RWPE1 (cell line): ENCODE results near the gene ISG15.

Source experiments
- CTCF ChIA-PET: fragments of 350-600 bp; sonication (Branson Sonifier 250); formaldehyde crosslinking; extraction: SDS; loops from one replicate; lab custom pipeline; 2021; lab: Yijun Ruan, JAX
- POLR2A ChIA-PET: fragments of 400-600 bp; formaldehyde crosslinking; extraction: SDS; loops from one replicate; lab custom pipeline; 2020; ENCODE audit warnings: antibody characterized with exemption; ENCODE audit not compliant: low non-redundant PET; lab: Yijun Ruan, JAX
- DNase-seq: peaks from one replicate; pipeline ENCODE4 v3.0.0; 2012; ENCODE audit warnings: low spot score
- H3K27ac ChIP-seq: fragments of 450-650 bp; 2 replicates; pipeline ENCODE4 v1.5.1; 2017
- TF ChIP-seq, protein P1 (sequence below): fragments of 450-650 bp; conservative IDR thresholded peaks from 2 replicates; pipeline ENCODE4 v1.5.1; 2017; ENCODE audit warnings: low read depth, mild to moderate bottlenecking

The ISG15 gene

DNA sequence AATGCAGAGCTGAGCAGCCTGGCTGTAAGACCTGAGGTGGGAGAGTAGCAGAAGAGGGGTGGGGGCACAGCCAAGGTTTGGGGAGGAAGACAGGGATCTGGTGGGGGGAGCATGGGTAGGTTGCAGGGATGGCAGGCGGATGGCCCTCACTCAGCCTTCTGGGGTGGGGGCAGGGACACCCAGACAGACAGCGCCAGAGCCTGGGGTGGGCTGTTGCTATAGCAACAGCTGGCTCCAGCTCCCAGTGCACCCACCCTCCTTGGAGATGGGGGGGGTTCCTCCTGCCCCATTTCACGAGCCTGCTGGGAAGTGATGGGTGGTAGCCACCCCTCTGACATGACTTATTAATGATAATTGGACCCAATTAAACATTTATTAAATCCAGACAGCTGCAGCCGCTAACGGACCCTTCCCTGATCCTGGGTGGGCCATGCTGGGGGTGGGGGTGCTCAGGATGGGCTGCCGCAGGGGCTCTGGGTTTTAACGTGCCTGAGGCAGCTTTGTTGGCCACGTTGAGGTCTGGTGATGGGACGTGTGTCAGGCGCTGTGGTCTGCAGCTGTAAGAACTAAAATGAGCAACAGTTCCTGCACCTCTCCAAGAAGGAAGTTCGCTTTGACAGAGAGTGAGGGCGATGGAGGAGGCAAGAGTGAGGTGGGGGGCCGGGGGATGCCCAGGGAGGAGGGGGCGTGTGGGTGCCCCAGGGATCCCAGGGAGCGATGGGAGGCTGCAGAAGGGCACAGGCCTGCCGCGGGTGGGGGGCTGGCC, 26.0 kb downstream of the ISG15 start:
- DNase-seq = no peak
- TF ChIP-seq, protein P1, sequence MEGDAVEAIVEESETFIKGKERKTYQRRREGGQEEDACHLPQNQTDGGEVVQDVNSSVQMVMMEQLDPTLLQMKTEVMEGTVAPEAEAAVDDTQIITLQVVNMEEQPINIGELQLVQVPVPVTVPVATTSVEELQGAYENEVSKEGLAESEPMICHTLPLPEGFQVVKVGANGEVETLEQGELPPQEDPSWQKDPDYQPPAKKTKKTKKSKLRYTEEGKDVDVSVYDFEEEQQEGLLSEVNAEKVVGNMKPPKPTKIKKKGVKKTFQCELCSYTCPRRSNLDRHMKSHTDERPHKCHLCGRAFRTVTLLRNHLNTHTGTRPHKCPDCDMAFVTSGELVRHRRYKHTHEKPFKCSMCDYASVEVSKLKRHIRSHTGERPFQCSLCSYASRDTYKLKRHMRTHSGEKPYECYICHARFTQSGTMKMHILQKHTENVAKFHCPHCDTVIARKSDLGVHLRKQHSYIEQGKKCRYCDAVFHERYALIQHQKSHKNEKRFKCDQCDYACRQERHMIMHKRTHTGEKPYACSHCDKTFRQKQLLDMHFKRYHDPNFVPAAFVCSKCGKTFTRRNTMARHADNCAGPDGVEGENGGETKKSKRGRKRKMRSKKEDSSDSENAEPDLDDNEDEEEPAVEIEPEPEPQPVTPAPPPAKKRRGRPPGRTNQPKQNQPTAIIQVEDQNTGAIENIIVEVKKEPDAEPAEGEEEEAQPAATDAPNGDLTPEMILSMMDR = no peak
- H3K27ac ChIP-seq = peak overlapping the region; percentile 81
- POLR2A ChIA-PET = no interaction called here
- CTCF ChIA-PET = interaction anchor here (0.7 to 2.1 kb wide), 7 partner anchors 14 to 47 kb away, joined by 3 to 8 read pairs (median 6); no protein-coding TSS in a partner anchor

DNA sequence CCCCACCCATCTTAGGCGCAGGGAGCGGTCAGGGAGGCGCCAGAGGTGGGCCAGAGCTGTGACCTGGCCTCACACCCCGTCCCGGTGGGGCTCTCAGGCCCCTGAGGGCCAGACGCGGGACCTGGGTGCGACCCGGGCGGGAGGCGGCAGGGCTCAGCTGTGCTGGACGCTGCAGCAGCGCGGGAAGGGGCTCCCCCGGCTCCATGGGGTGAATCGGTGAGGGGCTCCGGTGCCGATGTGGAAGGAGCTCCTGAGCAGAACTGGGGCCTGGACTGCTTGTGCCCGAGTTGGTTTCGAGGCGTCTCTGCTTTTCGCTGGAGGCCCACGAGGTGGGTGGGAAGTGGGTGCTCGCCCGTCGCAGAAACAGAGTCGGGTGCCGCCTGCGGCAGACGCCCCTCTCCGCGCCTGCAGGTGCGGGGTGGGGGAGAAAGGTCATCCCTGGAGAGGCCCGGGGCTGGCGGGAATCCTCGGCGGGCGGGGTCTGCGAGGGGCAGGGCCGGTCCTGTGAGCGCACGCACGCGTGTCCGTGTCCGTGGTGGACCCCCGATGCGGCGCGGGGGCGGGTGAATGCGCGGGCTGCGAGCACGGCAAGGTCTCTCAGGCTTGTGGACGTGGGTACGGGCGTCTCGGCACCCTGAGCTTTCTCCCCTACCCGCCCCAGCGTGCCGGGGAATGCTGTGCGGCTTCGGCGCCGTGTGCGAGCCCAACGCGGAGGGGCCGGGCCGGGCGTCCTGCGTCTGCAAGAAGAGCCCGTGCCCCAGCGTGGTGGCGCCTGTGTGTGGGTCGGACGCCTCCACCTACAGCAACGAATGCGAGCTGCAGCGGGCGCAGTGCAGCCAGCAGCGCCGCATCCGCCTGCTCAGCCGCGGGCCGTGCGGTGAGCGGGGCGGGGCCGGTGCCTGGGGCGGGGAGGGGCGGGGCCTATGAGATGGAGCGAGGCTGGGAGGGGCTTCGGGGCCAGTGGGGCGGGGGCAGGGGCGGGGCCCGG, 27.0 kb downstream of the ISG15 start:
- DNase-seq = peak; percentile 91
- POLR2A ChIA-PET = interaction anchor here (0.9 kb wide), 1 partner anchor 27 kb away, joined by 3 read pairs; no protein-coding TSS in a partner anchor
- TF ChIP-seq, protein P1 = peak; percentile 15; the same call in 1 of the 2 replicates
- CTCF ChIA-PET = interaction anchor here (0.7 to 2.1 kb wide), 6 partner anchors 15 to 48 kb away, joined by 3 to 8 read pairs (median 6); no protein-coding TSS in a partner anchor
- H3K27ac ChIP-seq = peak overlapping the region; percentile 81

DNA sequence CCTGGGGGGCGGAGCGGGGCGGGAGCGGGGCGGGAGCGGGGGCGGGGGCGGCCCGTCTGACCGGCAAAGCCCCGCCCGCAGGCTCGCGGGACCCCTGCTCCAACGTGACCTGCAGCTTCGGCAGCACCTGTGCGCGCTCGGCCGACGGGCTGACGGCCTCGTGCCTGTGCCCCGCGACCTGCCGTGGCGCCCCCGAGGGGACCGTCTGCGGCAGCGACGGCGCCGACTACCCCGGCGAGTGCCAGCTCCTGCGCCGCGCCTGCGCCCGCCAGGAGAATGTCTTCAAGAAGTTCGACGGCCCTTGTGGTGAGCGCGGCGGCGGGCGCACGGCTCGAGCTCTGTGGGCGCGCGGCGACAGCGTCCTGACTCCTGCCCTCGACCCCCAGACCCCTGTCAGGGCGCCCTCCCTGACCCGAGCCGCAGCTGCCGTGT, 27.8 kb downstream of the ISG15 start:
- ChIA-PET POLR2A (no interaction called here), CTCF (interaction anchor here (1.1 to 2.1 kb wide), 3 partner anchors 16 to 39 kb away, joined by 5 to 7 read pairs (median 6); no protein-coding TSS in a partner anchor)
- TF ChIP-seq, protein P1 = no peak
- peak overlapping the region; percentile 28; the same call in 1 of the 2 replicates for H3K27ac ChIP-seq
- no peak for DNase-seq

DNA sequence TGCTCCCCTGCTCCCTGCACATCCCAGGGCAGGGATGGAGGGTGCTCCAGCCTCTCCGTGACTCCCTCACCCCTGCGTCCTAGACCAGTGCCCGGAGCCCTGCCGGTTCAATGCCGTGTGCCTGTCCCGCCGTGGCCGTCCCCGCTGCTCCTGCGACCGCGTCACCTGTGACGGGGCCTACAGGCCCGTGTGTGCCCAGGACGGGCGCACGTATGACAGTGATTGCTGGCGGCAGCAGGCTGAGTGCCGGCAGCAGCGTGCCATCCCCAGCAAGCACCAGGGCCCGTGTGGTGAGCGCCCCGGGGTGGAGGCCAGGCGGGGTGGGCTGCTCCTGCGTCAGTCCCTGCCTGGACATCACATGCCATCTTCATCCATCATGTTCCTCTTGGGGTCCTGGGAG, 28.6 kb downstream of the ISG15 start:
- DNase-seq = no peak
- POLR2A ChIA-PET = no interaction called here
- peak overlapping the region; percentile 23 for H3K27ac ChIP-seq
- TF ChIP-seq, protein P1 = no peak
- CTCF ChIA-PET = no interaction called here

DNA sequence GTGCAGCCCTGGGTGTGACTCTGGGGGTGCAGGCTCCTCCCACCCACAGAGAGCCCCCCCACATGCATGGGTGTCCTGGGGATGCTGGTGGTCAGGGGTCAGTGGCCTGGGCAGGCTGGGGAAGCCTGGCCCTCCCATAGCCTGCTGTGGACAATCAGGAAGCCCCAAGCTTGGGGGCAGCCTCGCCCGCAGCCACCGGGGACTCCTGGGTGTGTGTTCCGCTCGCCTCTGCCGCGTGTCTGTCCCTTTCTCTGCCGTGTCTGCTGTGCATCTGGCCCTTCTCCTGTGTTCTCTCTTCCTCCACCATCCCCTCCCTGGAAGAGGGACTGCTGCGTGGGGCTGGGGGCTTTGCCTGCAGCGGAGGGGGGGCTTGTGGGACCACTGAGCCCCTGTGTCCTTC, 29.5 kb downstream of the ISG15 start:
- H3K27ac ChIP-seq = peak overlapping the region; percentile 23
- DNase-seq = no peak
- ChIA-PET POLR2A (no interaction called here), CTCF (interaction anchor here (0.6 kb wide), 1 partner anchor 67 kb away, joined by 5 read pairs; no protein-coding TSS in a partner anchor)
- TF ChIP-seq, protein P1 = no peak

DNA sequence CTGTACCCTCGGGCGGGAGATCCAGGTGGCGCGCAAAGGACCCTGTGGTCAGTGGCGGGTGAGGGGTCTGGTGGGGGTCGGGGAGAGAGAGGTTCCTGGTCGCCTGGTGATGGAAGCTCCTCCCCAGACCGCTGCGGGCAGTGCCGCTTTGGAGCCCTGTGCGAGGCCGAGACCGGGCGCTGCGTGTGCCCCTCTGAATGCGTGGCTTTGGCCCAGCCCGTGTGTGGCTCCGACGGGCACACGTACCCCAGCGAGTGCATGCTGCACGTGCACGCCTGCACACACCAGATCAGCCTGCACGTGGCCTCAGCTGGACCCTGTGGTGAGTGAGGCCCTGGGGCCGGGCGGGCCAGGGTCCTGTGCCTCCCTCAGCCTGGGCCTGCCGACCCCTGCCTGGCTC, 30.1 kb downstream of the ISG15 start:
- POLR2A ChIA-PET = no interaction called here
- peak overlapping the region; percentile 11; the same call in 1 of the 2 replicates for H3K27ac ChIP-seq
- TF ChIP-seq, protein P1 = no peak
- DNase-seq = no peak
- CTCF ChIA-PET = interaction anchor here (0.6 kb wide), 1 partner anchor 67 kb away, joined by 5 read pairs; no protein-coding TSS in a partner anchor
